Ishikawa (cell line): ENCODE data around the gene LRRC40.

Experiments
- CEBPB ChIP-seq: IDR thresholded peaks from 2 replicates; pipeline ENCODE4 v1.6.1; 2012
- CREB1 ChIP-seq: IDR thresholded peaks from 2 replicates; pipeline ENCODE4 v1.6.1; 2012; ENCODE audit warnings: low read depth
- EGR1 ChIP-seq: IDR thresholded peaks from 2 replicates; pipeline ENCODE4 v1.6.1; 2012
- EP300 ChIP-seq: IDR thresholded peaks from 2 replicates; pipeline ENCODE4 v1.6.1; 2012; ENCODE audit warnings: borderline replicate concordance
- FOXM1 ChIP-seq: IDR thresholded peaks from 2 replicates; pipeline ENCODE4 v1.6.1; 2012; ENCODE audit warnings: low read depth, borderline replicate concordance
- NFIC ChIP-seq: IDR thresholded peaks from 2 replicates; pipeline ENCODE4 v1.6.1; 2012
- RAD21 ChIP-seq: IDR thresholded peaks from 2 replicates; pipeline ENCODE4 v1.6.1; 2012; ENCODE audit warnings: low read depth
- TAF1 ChIP-seq: IDR thresholded peaks from 2 replicates; pipeline ENCODE4 v1.6.1; 2012; ENCODE audit warnings: low read depth, mild to moderate bottlenecking
- TCF12 ChIP-seq: IDR thresholded peaks from 2 replicates; pipeline ENCODE4 v1.6.1; 2012; ENCODE audit warnings: low read depth
- TEAD4 ChIP-seq: IDR thresholded peaks from 2 replicates; pipeline ENCODE4 v1.6.1; 2012
- YY1 ChIP-seq: IDR thresholded peaks from 2 replicates; pipeline ENCODE4 v1.6.1; 2012; ENCODE audit warnings: low read depth
- ZBTB7A ChIP-seq: IDR thresholded peaks from 2 replicates; pipeline ENCODE4 v1.6.1; 2012; ENCODE audit warnings: low read depth
- TF ChIP-seq, protein P1 (sequence below): IDR thresholded peaks from 2 replicates; pipeline ENCODE4 v1.6.1; 2012; ENCODE audit warnings: low read depth, mild to moderate bottlenecking
- TF ChIP-seq, protein P2 (sequence below): IDR thresholded peaks from 2 replicates; pipeline ENCODE4 v1.6.1; 2012
- TF ChIP-seq, protein P3 (sequence below): IDR thresholded peaks from 2 replicates; pipeline ENCODE4 v1.6.1; 2012

LRRC40 gene

DNA sequence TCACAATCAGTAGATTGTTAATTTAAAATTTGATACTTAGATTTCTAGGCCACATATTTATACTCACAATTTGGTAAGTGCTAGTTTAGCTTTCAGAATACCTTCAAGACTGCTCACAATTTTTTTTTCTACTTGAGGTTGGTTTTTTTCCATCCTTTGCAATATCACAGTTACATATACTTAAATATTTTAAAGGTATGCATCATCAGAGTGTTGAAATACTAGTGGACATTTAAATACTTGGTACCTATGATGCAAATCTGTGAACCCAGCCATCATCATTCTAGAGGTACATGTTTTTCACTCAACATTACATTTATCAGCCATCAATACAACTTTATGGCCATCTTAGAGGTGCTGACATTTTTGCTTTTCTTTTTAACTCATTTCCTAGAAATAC lies 6.2 kb upstream of the LRRC40 start:
- no peak for TF ChIP-seq NFIC
- TF ChIP-seq, protein P1, sequence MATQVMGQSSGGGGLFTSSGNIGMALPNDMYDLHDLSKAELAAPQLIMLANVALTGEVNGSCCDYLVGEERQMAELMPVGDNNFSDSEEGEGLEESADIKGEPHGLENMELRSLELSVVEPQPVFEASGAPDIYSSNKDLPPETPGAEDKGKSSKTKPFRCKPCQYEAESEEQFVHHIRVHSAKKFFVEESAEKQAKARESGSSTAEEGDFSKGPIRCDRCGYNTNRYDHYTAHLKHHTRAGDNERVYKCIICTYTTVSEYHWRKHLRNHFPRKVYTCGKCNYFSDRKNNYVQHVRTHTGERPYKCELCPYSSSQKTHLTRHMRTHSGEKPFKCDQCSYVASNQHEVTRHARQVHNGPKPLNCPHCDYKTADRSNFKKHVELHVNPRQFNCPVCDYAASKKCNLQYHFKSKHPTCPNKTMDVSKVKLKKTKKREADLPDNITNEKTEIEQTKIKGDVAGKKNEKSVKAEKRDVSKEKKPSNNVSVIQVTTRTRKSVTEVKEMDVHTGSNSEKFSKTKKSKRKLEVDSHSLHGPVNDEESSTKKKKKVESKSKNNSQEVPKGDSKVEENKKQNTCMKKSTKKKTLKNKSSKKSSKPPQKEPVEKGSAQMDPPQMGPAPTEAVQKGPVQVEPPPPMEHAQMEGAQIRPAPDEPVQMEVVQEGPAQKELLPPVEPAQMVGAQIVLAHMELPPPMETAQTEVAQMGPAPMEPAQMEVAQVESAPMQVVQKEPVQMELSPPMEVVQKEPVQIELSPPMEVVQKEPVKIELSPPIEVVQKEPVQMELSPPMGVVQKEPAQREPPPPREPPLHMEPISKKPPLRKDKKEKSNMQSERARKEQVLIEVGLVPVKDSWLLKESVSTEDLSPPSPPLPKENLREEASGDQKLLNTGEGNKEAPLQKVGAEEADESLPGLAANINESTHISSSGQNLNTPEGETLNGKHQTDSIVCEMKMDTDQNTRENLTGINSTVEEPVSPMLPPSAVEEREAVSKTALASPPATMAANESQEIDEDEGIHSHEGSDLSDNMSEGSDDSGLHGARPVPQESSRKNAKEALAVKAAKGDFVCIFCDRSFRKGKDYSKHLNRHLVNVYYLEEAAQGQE = no peak
- TF ChIP-seq CREB1 = no peak
- TF ChIP-seq RAD21 = no peak
- TF ChIP-seq TEAD4 = no peak
- TF ChIP-seq TAF1 = no peak
- no peak for TF ChIP-seq CEBPB
- no peak for TF ChIP-seq TCF12
- TF ChIP-seq EGR1 = no peak
- TF ChIP-seq ZBTB7A = no peak
- TF ChIP-seq EP300 = no peak
- TF ChIP-seq, protein P2, sequence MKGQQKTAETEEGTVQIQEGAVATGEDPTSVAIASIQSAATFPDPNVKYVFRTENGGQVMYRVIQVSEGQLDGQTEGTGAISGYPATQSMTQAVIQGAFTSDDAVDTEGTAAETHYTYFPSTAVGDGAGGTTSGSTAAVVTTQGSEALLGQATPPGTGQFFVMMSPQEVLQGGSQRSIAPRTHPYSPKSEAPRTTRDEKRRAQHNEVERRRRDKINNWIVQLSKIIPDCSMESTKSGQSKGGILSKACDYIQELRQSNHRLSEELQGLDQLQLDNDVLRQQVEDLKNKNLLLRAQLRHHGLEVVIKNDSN = no peak
- TF ChIP-seq, protein P3, sequence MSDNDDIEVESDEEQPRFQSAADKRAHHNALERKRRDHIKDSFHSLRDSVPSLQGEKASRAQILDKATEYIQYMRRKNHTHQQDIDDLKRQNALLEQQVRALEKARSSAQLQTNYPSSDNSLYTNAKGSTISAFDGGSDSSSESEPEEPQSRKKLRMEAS = no peak
- TF ChIP-seq FOXM1 = no peak
- TF ChIP-seq YY1 = no peak

DNA sequence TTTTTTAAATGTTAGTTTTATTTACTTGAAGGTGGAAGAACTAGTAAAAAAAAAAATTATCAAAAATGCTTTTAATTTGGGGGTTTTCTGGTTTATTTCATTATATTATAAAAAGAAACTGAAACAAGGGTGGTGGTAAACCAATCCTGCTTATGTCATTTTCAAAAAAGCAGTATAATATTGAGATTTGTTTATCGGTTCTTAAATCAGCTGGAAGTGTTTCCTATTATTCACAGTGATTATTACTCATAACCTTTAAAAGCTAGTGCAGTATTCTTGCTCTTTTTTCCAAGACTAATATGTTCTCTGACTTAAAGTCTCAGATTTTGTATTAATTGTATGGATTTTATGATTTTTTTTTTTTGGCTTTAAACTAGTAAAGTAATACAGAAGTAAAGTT lies 5.4 kb upstream of the LRRC40 start:
- no peak for TF ChIP-seq NFIC
- TF ChIP-seq, protein P1 = no peak
- TF ChIP-seq EP300 = no peak
- TF ChIP-seq TCF12 = no peak
- TF ChIP-seq ZBTB7A = no peak
- no peak for TF ChIP-seq FOXM1
- no peak for TF ChIP-seq CEBPB
- TF ChIP-seq TEAD4 = no peak
- TF ChIP-seq CREB1 = no peak
- TF ChIP-seq YY1 = no peak
- TF ChIP-seq RAD21 = no peak
- TF ChIP-seq, protein P2 = no peak
- no peak for TF ChIP-seq TAF1

DNA sequence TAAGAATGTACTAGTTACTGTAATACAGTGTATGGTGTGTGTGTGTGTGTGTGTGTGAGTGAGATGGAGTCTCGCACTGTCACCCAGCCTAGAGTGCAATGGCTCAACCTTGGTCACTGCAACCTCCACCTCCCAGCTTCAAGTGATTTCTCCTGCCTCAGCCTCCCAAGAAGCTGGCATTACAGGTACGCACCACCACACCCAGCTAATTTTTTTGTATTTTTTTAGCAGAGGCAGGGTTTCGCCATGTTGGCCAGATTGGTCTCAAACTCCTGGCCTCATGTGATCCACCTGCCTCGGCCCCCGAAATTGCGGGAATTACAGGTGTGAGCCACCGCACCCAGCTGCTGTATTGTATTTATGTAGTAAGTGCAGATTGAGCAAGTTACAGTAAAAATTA lies 2.9 kb upstream of the LRRC40 start:
- TF ChIP-seq TEAD4 (no peak), RAD21 (no peak), ZBTB7A (no peak), EP300 (no peak)
- TF ChIP-seq, protein P2 = no peak

DNA sequence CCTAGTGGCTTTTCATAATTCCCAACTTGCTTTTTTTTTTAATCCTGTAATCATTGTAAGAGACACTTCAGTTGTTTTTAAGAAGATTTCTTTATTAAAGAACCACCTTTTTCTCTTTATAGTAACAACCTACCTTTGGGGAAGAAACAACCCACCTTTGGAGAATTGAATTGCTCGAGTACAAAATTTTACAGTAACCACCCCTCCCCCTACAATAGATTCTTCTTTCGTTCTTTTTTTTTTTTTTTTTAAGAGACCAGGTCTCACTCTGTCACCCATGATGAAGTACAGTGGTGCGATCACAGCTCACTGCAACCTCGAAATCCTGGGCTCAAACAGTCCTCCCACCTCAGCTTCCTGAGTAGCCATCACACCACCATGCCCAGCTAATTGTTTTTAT lies 2.1 kb upstream of the LRRC40 start:
- TF ChIP-seq EGR1 (no peak), TCF12 (no peak), YY1 (no peak), TEAD4 (no peak), FOXM1 (no peak), NFIC (no peak), EP300 (no peak), CEBPB (no peak), TAF1 (no peak), CREB1 (no peak), RAD21 (no peak)
- TF ChIP-seq, protein P2 = no peak
- TF ChIP-seq, protein P3 = no peak
- TF ChIP-seq, protein P1 = no peak
